Measurements from ENCODE around the gene MCUB.

GRCh38 chr4:109578846-109579245 is 18.8 kb downstream of the MCUB start:
- TF ChIP-seq YY1 (IDR thresholded peaks at IDR 0.05; ENCODE audit: insufficient read depth, insufficient read length) (no peak), ZNF274 (IDR thresholded peaks at IDR 0.05; ENCODE audit: low read depth, low read length) (no peak), SUZ12 (IDR thresholded peaks at IDR 0.05; ENCODE audit: extremely low read depth, insufficient read depth, insufficient read length) (no peak)
